GM04504 (cell line): Measurements from ENCODE around the gene MESP1.

Source experiments
- DNase-seq: peaks from one replicate; pipeline ENCODE4 v3.0.0-alpha.2; 2012; ENCODE audit warnings: low read depth

Gene MESP1

GRCh38 chr15:89781055-89781454 is 30.0 kb upstream of the MESP1 start:
- no peak for DNase-seq

DNA sequence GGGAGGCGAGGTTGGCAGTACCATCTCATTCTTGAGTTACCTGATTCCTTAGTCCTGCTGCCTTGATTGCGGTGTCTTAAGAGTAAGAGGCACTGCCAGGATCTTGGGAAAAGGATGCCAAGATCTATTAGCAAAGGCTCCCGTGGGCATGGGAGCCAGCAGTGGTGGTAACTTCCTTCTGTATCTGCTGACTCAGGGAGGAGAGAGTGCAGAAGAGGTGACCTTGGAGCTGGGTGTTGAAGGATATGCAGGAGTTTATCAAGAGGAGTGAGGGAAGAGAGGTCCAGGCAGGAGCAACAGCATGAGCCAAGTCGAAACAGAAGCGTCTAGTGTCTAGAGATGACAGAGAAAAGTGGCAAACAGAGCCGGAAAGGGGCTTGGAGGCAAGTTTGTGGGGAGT is 29.6 kb upstream of the MESP1 start:
- no peak for DNase-seq

GRCh38 chr15:89778861-89779260 is 27.8 kb upstream of the MESP1 start:
- no peak for DNase-seq

- DNase-seq: no peak
Observed at GRCh38 chr15:89777782-89778380, 26.8 kb upstream of the MESP1 start.

- DNase-seq: no peak
Observed at GRCh38 chr15:89777073-89777751, 26.2 kb upstream of the MESP1 start.

DNA sequence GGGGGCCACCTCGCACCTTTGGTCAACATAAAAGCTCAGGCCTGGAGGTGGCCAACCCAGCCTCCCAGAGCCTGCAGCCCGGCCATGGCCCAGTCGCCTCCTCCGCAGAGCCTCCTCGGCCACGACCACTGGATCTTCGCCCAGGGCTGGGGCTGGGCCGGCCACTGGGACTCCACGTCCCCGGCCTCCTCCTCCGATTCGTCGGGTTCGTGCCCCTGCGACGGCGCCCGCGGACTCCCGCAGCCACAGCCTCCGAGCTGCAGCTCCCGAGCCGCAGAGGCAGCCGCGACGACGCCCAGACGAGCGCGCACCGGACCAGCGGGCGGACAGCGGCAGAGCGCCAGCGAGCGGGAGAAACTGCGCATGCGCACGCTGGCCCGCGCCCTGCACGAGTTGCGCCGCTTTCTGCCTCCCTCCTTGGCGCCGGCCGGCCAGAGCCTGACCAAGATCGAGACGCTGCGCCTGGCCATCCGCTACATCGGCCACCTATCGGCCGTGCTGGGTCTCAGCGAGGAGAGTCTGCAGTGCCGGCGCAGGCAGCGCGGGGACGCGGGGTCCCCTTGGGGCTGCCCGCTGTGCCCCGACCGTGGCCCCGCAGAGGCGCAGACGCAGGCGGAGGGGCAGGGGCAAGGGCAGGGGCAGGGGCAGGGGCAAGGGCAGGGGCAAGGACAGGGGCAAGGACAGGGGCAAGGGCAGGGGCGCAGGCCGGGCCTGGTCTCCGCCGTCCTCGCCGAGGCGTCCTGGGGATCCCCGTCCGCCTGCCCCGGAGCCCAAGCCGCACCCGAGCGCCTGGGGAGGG is 25.4 kb upstream of the MESP1 start, which contains the start of gene MESP2:
TSS of gene MESP2 (plus strand) at position 59 of the 799 bp plus-strand sequence. CDS start at position 85, 26 bp downstream.
- DNase-seq: peak; percentile 51

DNA sequence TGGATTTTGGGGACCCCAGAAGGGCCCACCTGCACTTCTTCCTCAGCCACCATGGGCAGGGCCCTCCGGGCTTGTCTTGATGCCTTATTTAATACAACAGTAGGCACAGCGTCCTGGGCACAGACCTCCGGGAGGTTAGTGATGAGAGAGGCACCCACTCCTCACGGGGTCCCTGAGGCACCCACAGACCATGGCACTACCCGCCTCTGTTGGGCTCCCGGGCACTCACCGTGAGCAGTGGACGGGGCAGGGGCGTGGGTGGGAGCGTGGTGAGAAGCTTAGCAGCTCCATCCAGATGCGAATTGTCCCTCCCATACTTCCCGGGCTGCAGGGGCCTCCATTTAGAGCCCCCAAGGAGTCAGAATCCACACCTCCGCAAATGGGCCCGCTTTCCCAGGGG is 24.8 kb upstream of the MESP1 start:
- DNase-seq: no peak

DNA sequence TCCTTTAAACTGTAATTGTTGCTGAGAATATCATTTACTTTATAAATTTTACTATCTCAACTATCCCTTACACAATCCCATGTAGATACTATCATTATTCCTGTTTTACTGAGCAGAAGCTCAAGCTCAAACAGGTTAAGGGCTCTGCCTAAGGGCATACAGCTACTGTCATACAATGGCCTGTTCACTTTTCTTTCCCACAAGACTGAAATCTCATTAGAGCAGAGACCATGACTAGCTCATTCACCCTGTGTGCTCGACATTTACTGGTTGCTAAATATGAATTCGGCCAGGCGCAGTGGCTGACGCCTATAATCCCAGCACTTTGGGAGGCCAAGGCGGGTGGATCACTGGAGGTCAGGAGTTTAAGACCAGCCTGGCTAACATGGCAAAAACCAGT is 23.4 kb upstream of the MESP1 start:
- no peak for DNase-seq

DNA sequence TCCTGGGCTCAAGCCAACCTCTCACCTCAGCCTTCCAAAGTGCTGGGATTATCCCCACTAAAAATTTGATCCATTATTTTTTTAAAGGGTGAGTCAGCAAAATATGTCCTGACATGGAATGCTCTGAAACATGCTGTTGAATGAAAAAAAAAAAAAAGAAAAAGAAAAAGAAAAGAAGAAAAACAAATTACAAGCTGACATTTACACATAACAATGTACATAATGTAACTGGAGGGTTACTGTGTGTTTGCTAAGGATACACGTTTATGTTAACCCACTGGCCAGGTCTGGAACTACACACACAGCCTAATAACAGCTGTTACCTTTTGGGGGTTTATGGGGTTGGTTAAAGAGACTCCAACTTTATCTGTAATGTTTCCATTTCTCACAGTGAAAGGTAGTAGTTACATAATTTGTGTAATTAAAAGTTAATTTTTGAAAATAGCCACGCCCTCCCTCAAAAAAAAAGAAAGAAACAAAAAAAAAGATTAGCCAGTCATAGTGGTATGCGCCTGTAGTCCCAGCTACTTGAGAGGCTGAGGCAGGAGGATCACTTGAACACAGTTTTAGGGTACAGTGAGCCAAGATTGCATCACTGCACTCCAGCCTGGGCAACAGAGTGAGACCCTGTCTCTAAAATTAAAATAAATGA is 22.0 kb upstream of the MESP1 start:
- no peak for DNase-seq

DNA sequence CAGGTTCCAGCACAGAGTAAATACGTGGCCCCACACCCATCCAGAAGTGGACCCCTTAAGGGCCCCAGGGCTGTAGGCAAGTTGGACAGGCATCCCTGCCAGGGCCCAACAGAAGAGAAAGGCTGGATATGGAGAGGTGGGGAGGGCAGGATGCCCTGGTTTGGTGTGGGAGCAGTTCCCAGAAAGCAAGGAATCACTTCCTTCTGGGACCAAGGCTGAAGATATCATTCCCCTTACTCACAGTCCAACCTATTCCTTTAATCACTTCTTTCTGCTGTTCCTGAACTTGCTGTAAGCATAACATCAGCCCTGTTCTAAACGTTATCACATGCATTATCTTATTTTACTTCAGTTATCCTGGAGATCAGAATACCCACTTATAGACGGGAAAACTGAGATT is 19.0 kb upstream of the MESP1 start:
- no peak for DNase-seq

DNA sequence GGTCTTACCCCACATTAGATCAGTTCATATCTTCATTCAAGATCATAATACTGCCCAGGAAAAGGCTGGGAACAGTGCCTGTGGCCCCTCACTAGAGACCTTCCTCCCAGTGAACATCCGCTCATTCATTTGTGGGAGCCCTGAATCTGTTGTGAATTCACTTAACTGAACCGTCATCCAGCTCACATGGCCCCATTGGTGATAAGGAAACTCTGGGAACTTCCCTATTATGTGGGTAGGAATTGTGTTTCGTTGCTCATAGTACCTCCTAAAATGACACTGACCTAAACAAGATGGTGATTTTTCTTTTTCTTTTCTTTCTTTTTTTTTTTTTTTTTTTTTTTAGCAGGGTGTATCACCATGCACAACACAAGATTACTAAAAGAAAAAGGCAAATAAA is 18.3 kb upstream of the MESP1 start:
- no peak for DNase-seq

DNA sequence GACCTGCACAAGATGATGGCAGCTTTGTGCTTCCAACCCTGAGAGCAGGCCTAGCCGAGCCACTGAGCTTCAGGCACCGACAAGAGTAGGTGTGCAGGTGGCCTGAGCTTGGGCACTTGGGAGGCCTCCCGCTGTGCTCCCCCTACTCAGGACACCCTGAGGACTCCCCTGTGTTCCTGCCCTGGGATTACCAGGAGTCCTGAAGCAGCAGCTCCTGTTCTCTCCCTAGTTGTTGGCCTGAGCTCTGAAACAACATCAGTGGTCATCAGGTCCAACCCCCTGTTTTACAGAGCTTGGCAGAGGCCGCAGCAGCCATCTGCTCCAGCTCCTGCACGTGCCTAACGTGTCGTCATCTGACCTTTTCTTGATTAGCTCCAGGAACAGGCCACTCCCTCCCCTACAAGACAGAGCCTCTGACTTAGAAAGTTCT is 17.0 kb upstream of the MESP1 start:
- peak; percentile 34 for DNase-seq

DNA sequence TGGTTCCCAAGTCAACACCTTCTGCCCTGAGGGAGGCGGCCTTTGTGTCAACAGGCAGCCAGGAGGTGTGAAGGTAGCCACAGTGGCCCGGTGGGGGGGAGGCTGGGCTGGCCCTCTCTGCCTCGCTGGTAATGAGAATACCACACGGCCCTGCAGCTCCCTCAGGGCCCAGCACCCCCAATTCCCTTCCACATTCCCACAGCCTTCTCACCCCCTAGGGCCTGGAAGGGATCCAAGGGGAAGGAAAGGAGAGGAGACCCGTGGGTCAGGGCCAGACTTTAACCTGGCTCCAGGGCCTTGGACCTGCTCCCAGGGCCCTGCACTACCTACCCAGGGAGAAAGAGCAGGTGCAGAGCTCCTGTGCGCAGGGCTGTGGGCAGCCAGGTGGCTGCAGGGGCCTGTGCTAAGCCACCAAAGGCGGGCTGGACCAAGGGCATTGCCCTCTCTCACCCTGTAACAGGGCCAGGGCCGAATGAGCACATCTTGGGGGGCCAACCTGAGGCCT is 16.4 kb upstream of the MESP1 start:
- DNase-seq: no peak

- DNase-seq: no peak
Observed at GRCh38 chr15:89766357-89767311, 15.6 kb upstream of the MESP1 start.

DNA sequence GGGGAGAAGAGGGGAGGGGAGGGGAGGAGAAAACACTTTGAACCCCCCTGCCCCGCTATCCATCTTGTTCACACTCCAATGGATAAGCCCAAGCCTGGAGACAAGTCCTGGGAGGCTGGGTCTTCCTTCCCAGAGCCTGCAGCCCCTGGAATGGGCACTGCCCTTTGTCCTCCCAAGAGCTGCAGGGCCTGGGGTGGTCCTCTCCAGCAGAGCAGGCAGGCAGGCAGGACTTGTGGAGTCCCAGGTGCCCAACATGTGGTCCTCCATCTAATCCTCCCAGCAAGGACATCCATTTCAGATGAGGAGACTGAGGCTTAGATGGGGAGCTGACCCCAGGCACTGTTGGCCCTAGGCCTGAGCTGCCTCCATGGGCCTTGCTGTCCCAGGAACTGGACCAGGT is 14.6 kb upstream of the MESP1 start:
- DNase-seq: no peak

DNA sequence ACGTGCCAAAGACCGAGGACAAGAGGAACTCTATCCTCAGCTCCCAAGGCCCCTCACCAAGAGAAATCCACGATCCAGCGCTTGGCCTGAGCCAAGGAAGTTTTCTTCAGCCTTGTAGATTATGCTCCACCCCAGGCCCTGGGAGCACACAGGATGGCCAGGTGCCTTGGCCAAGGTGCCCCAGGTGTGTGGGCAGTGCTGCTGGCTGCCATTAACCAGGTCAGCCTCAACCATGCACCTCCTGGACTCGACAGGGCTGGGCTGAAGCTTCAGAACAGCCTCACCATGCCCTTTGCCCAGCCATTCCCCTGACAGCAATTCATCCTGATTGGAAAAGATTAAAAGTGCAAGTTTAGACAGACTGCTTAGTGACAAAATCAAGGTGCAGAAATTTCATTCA is 10.9 kb upstream of the MESP1 start:
- DNase-seq: no peak

- DNase-seq: no peak
Observed at GRCh38 chr15:89761009-89761831, 10.2 kb upstream of the MESP1 start.

- DNase-seq: peak; percentile 44
Observed at GRCh38 chr15:89760303-89761008, 9.4 kb upstream of the MESP1 start.

DNA sequence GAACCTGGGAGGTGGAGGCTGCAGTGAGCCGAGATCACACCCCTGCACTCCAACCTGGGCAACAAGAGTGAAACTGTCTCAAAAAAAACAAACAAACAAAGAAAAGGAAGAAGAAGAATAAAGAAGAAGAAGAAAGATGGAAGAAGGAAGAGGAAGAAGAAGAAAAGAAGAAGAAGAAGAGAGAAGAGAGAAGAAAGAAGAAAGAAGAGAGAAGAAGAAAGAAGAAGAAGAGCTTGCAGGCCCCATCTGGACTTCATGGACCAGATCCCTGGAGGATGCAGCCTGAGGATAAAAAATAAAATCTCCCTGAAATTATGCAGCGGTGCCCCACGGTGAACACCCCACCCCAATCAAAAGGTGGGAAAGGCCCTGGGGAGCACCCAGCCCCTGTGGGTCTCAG is 8.8 kb upstream of the MESP1 start:
- no peak for DNase-seq

DNA sequence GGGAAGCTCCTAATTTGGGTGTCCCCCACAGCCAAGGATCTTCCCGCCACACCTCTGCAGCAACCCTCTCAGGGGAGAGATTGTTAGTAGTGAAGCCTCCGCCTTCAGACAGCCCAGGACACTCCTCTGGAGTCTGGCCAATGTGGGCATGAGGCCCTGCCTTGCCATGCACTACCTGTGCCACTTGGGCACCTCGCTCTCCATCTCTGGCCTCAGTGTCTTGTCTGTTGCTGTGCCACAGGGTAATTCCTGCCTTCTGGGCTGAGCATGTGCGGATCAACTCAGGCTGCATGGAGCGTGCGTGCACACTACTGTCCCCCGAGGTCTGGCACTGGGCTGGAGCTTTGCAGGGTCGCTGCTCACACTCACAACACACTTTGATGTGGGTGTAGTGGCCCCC is 7.9 kb upstream of the MESP1 start:
- no peak for DNase-seq
